Keratinocyte (primary cell): ENCODE measurements around the gene C8G. TPM values are rescaled to one million over a fixed set of nuclear protein-coding genes. Genes with fewer than 3 reads are reported as not detected.

Experiments
- DNase-seq: peaks from one replicate; pipeline ENCODE4 v3.0.0-alpha.2; 2011; ENCODE audit warnings: low read depth, missing footprints, low spot score
- FAIRE-seq: peaks from 2 replicates; lab custom pipeline; 2011; peaks lifted over from hg19 to GRCh38; lab: Jason Lieb, UNC
- H2AFZ ChIP-seq: 2 replicates; pipeline ENCODE4 v1.6.0; 2012; ENCODE audit warnings: low read length, control low read depth, inconsistent platforms; ENCODE audit not compliant: control insufficient read depth
- H3K27ac ChIP-seq: 2 replicates; pipeline ENCODE4 v1.5.1; 2011; ENCODE audit warnings: low read length; ENCODE audit not compliant: control insufficient read depth, insufficient read depth
- H3K27me3 ChIP-seq: 3 replicates; pipeline ENCODE4 v1.6.0; 2011; ENCODE audit warnings: low read length; ENCODE audit not compliant: control insufficient read depth, insufficient read depth; ENCODE audit errors: extremely low read depth
- H3K36me3 ChIP-seq, 2 experiments: 2 replicates in 1 of 2; 3 replicates in 1 of 2; pipeline ENCODE4 v1.5.1; 2011; ENCODE audit warnings: low read length in 2 of 2, mild to moderate bottlenecking in 1 of 2; ENCODE audit not compliant: control insufficient read depth in 2 of 2, insufficient read depth in 2 of 2; ENCODE audit errors: extremely low read depth in 1 of 2
- H3K4me1 ChIP-seq: 3 replicates; pipeline ENCODE4 v1.5.1; 2011; ENCODE audit warnings: low read length; ENCODE audit not compliant: control insufficient read depth, insufficient read depth; ENCODE audit errors: extremely low read depth
- H3K4me2 ChIP-seq: 3 replicates; pipeline ENCODE4 v1.6.0; 2011; ENCODE audit warnings: low read depth, low read length; ENCODE audit not compliant: control insufficient read depth, insufficient read depth; ENCODE audit errors: extremely low read depth
- H3K4me3 ChIP-seq, 3 experiments: fragments of 200-600 bp in 1 of 3; sonication (generic) in 1 of 3; 2 replicates in 2 of 3; 3 replicates in 1 of 3; pipeline ENCODE4 v1.5.1; 2011 to 2016; ENCODE audit warnings: low read length in 3 of 3, mild to moderate bottlenecking in 3 of 3, control low read depth in 2 of 3, inconsistent platforms in 1 of 3, low read depth in 1 of 3, mixed read lengths in 1 of 3, mixed run types in 1 of 3, moderate library complexity in 1 of 3; ENCODE audit not compliant: control insufficient read depth in 2 of 3, insufficient read depth in 2 of 3; ENCODE audit errors: extremely low read depth in 1 of 3
- H3K79me2 ChIP-seq: 2 replicates; pipeline ENCODE4 v1.6.0; 2012; ENCODE audit warnings: low read length; ENCODE audit not compliant: control insufficient read depth, insufficient read depth
- H3K9ac ChIP-seq: 3 replicates; pipeline ENCODE4 v1.6.0; 2011; ENCODE audit warnings: low read length; ENCODE audit not compliant: control insufficient read depth, insufficient read depth; ENCODE audit errors: extremely low read depth
- H3K9me1 ChIP-seq: 3 replicates; pipeline ENCODE4 v1.6.0; 2011; ENCODE audit warnings: low read length; ENCODE audit not compliant: control insufficient read depth, insufficient read depth; ENCODE audit errors: extremely low read depth
- H3K9me3 ChIP-seq: 2 replicates; pipeline ENCODE4 v1.5.1; 2012; ENCODE audit warnings: low read depth, low read length; ENCODE audit not compliant: control insufficient read depth
- H4K20me1 ChIP-seq: 3 replicates; pipeline ENCODE4 v1.6.0; 2011; ENCODE audit warnings: low read length; ENCODE audit not compliant: control insufficient read depth, insufficient read depth; ENCODE audit errors: extremely low read depth
- CTCF ChIP-seq, 3 experiments: IDR thresholded peaks in 1 of 3; conservative IDR thresholded peaks in 1 of 3; optimal IDR thresholded peaks in 1 of 3; 2 replicates in 2 of 3; 3 replicates in 1 of 3; pipeline versions ENCODE3 to v1.5.1; 2011; ENCODE audit warnings: low read length in 3 of 3, mild to moderate bottlenecking in 3 of 3, moderate library complexity in 2 of 3, control low read depth in 1 of 3, inconsistent platforms in 1 of 3; ENCODE audit not compliant: insufficient read depth in 2 of 3; ENCODE audit errors: extremely low read depth in 1 of 3
- EZH2 ChIP-seq: IDR thresholded peaks from one replicate; pipeline ENCODE4 v1.6.1; 2012; ENCODE audit warnings: inconsistent platforms, mild to moderate bottlenecking, low read length, moderate library complexity
- dilution Hi-C: fragments of 300-500 bp; cut with MboI; formaldehyde crosslinking; loops from one replicate; pipeline ENCODE4 v1.7.0; 2020; ENCODE audit warnings: low sequenced_read_pairs; ENCODE audit not compliant: extremely low pct_ligation_motif_present
- polyA plus RNA-seq, 5 experiments: library from polyadenylated mRNA; depleted of rRNA in 3 of 5; stranded (reverse) in 3 of 5; stranded (forward) in 1 of 5; unstranded in 1 of 5; fragments of >200 nt; gene quantifications; 1 replicate in 1 of 5; 2 replicates in 3 of 5; 3 replicates in 1 of 5; pipeline versions ENCODE4 v1.2.1 to v1.2.3, GENCODE V29; 2011 to 2012; ENCODE audit warnings: missing spikeins in 2 of 5, low read depth in 1 of 5, low replicate concordance in 1 of 5

C8G gene
- polyA plus RNA-seq, 1 donor (not counting 4 experiments of a cell fraction or from before 2014, with no cell fraction given): 0.24 TPM

GRCh38 chr9:136943291-136944211 is 1.5 kb upstream of the C8G start:
- Histone ChIP-seq H3K9me1 (no peaks in the 10 kb centered on the region), H3K4me2 (peak overlapping the region; percentile 83), H3K4me1 (peaks cover 14% of the 10 kb centered on the region), H3K36me3 (peaks cover 15 to 27% of the 10 kb centered on the region in 2 experiments), H3K9ac (peak overlapping the region; percentile 80), H3K9me3 (no peaks in the 10 kb centered on the region), H2AFZ (no peak overlapping the region), H3K4me3 (peak overlapping the region; percentile 73 to 87 (median 85)), H3K27me3 (no peaks in the 10 kb centered on the region), H3K27ac (peak overlapping the region; percentile 67), H3K79me2 (peaks cover 31% of the 10 kb centered on the region), H4K20me1 (no peaks in the 10 kb centered on the region)
- FAIRE-seq (no peak), DNase-seq (no peak)
- dilution Hi-C loops: loop anchor here (25.0 kb wide), 1 partner anchor 131 kb away; the partner anchor contains the start of gene RABL6
- no peak for TF ChIP-seq CTCF (optimal IDR thresholded peaks at IDR 0.05 in 1 of 3, IDR thresholded peaks at IDR 0.05 in 1 of 3, conservative IDR thresholded peaks at IDR 0.05 in 1 of 3; ENCODE audit: extremely low read depth in 1 of 3, insufficient read depth in 2 of 3, low read length in 3 of 3)
- no peak for TF ChIP-seq EZH2

DNA sequence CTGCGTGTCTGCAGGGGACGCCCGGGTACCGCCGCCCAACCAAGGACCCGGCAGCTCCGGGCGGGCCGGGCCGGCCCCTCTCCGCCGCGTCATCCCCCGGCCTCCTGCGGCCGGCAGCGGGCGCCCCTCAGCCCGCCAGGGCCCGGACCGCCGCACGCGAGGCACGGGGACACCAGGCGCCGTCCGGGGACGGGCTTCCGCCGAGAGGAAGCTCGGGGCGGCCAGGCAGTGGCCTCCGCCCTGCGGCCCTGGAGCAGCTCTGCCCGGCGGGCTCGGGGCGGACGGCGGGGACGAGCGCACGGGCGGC is 878 bp upstream of the C8G start:
- no peak overlapping the region for H2AFZ ChIP-seq
- peak overlapping the region; percentile 83 for H3K4me2 ChIP-seq
- H3K9me1 ChIP-seq: no peaks in the 10 kb centered on the region
- TF ChIP-seq CTCF (optimal IDR thresholded peaks at IDR 0.05 in 1 of 3, IDR thresholded peaks at IDR 0.05 in 1 of 3, conservative IDR thresholded peaks at IDR 0.05 in 1 of 3; ENCODE audit: extremely low read depth in 1 of 3, insufficient read depth in 2 of 3, low read length in 3 of 3): no peak
- TF ChIP-seq EZH2: no peak
- H3K27me3 ChIP-seq: no peaks in the 10 kb centered on the region
- H3K79me2 ChIP-seq: peaks cover 31% of the 10 kb centered on the region
- no peak for FAIRE-seq
- H3K27ac ChIP-seq: peak overlapping the region; percentile 67
- dilution Hi-C loops: loop anchor here (25.0 kb wide), 1 partner anchor 132 kb away; the partner anchor contains the start of gene RABL6
- peak overlapping the region; percentile 73 to 87 (median 85) for H3K4me3 ChIP-seq
- peaks cover 15 to 27% of the 10 kb centered on the region in 2 experiments for H3K36me3 ChIP-seq
- H3K9ac ChIP-seq: peak overlapping the region; percentile 80
- DNase-seq: no peak
- H4K20me1 ChIP-seq: no peaks in the 10 kb centered on the region
- no peaks in the 10 kb centered on the region for H3K9me3 ChIP-seq
- peaks cover 14% of the 10 kb centered on the region for H3K4me1 ChIP-seq
